MM.1S (cell line): ENCODE data around the gene VAPA.

Experiments used
- EZH2 ChIP-seq: fragments of 300-600 bp; sonication (generic); optimal IDR thresholded peaks from 2 replicates; pipeline ENCODE3; 2017; ENCODE audit warnings: low read depth, mild to moderate bottlenecking, antibody characterized with exemption, low read length, mixed read lengths
- EZH2phosphoT487 ChIP-seq: fragments of 300-600 bp; sonication (generic); IDR thresholded peaks from 2 replicates; pipeline ENCODE4 v1.6.1; 2018; ENCODE audit warnings: antibody characterized with exemption, low read length
- TF ChIP-seq, protein P1 (sequence below): fragments of 300-600 bp; sonication (generic); IDR thresholded peaks from 2 replicates; pipeline ENCODE4 v1.5.1; 2016; ENCODE audit warnings: antibody characterized with exemption, low read length, mixed read lengths

DNA sequence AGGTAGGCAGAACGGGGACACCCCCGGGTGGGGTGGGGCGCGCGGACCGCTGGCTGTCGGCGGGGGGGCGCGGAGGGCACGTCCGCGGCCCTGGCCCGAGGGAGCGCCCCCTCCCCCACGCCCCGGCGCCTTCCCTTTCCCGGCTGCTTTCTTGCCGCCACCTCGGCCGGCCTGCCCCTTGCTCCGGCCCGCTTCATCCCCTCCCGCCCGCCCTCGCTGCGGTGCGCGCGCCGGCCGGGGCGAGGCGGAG, 443 bp downstream of the VAPA start:
- TF ChIP-seq, protein P1, sequence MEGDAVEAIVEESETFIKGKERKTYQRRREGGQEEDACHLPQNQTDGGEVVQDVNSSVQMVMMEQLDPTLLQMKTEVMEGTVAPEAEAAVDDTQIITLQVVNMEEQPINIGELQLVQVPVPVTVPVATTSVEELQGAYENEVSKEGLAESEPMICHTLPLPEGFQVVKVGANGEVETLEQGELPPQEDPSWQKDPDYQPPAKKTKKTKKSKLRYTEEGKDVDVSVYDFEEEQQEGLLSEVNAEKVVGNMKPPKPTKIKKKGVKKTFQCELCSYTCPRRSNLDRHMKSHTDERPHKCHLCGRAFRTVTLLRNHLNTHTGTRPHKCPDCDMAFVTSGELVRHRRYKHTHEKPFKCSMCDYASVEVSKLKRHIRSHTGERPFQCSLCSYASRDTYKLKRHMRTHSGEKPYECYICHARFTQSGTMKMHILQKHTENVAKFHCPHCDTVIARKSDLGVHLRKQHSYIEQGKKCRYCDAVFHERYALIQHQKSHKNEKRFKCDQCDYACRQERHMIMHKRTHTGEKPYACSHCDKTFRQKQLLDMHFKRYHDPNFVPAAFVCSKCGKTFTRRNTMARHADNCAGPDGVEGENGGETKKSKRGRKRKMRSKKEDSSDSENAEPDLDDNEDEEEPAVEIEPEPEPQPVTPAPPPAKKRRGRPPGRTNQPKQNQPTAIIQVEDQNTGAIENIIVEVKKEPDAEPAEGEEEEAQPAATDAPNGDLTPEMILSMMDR = no peak
- TF ChIP-seq EZH2phosphoT487 = no peak
- no peak for TF ChIP-seq EZH2
